Prostate gland (tissue), 2 donors: ENCODE data around the gene TPPP3.
"Not testable (repeated sequence)": the region's sequence is repeated elsewhere in the genome, so short reads cannot be mapped to it uniquely, and the experiment has no call there.

Source experiments
- POLR2A ChIP-seq: fragments of 450-650 bp; IDR thresholded peaks from one replicate; pipeline ENCODE4 v1.6.1; 2016; ENCODE audit warnings: antibody characterized with exemption, mild to moderate bottlenecking
- TF ChIP-seq, protein P1 (sequence below), 4 experiments: fragments of 200-600 bp in 2 of 4; fragments of 450-650 bp in 2 of 4; sonication (generic) in 2 of 4; IDR thresholded peaks; 1 replicate in 3 of 4; 2 replicates in 1 of 4; pipeline ENCODE4 v1.5.1; 2016 to 2019; ENCODE audit warnings: antibody characterized with exemption in 4 of 4, mild to moderate bottlenecking in 2 of 4, moderate library complexity in 2 of 4

DNA sequence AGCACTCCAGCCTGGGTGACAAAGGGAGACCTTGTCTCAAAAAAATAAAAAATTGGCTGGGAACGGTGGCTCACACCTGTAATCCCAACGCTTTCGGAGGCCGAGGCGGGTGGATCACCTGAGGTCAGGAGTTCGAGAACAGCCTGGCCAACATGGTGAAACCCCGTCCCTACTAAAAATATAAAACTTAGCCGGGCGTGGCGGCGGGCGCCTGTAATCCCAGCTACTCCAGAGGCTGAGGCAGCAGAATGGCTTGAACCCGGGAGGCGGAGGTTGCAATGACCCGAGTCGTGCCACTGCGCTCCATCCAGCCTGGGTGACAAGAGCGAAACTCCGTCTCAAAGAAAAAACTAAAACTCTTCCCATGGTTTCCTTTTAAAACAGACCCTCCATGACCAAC lies 22.1 kb upstream of the TPPP3 start:
- TF ChIP-seq, protein P1, sequence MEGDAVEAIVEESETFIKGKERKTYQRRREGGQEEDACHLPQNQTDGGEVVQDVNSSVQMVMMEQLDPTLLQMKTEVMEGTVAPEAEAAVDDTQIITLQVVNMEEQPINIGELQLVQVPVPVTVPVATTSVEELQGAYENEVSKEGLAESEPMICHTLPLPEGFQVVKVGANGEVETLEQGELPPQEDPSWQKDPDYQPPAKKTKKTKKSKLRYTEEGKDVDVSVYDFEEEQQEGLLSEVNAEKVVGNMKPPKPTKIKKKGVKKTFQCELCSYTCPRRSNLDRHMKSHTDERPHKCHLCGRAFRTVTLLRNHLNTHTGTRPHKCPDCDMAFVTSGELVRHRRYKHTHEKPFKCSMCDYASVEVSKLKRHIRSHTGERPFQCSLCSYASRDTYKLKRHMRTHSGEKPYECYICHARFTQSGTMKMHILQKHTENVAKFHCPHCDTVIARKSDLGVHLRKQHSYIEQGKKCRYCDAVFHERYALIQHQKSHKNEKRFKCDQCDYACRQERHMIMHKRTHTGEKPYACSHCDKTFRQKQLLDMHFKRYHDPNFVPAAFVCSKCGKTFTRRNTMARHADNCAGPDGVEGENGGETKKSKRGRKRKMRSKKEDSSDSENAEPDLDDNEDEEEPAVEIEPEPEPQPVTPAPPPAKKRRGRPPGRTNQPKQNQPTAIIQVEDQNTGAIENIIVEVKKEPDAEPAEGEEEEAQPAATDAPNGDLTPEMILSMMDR (IDR thresholded peaks at IDR 0.05): not testable (repeated sequence)
- TF ChIP-seq POLR2A: not testable (repeated sequence)
